B cell (primary cell): Measurements from ENCODE around the gene ZMYND8. TPM values are rescaled to one million over a fixed set of nuclear protein-coding genes. Genes with fewer than 3 reads are reported as not detected.

ENCODE experiments used
- ATAC-seq: fragments of 200-7000 bp; cut with Tn5 transposase; one replicate; pipeline ENCODE4 v1.10.0; 2021; ENCODE audit warnings: low read depth, mild to moderate bottlenecking, moderate number of reproducible peaks, moderate library complexity
- CTCF ChIA-PET: fragments of 350-600 bp; sonication (Branson Sonifier 250); formaldehyde crosslinking; loops from one replicate; lab custom pipeline; 2021; ENCODE audit warnings: antibody characterized with exemption, inconsistent platforms; lab: Charles Lee
- POLR2A ChIA-PET: fragments of 350-600 bp; sonication (Branson Sonifier 250); formaldehyde crosslinking; loops from one replicate; lab custom pipeline; 2021; ENCODE audit warnings: antibody characterized with exemption; lab: Charles Lee
- DNase-seq: peaks from one replicate; pipeline ENCODE4 v3.0.0; 2013
- H2AFZ ChIP-seq: 2 replicates; pipeline ENCODE4 v1.6.1; 2012; ENCODE audit warnings: mild to moderate bottlenecking, low read depth, low read length; ENCODE audit not compliant: insufficient read depth, poor library complexity, severe bottlenecking
- H3K27ac ChIP-seq, 2 donors: 1 replicate in 1 of 2; 2 replicates in 1 of 2; pipeline ENCODE4 v1.5.1; 2012 to 2013; ENCODE audit warnings: low read length in 2 of 2, mild to moderate bottlenecking in 2 of 2, moderate library complexity in 1 of 2
- H3K27me3 ChIP-seq, 4 experiments: fragments of 200-600 bp in 1 of 4; sonication (generic) in 1 of 4; replicated peaks in 1 of 4; 1 replicate in 2 of 4; 2 replicates in 2 of 4; pipeline versions ENCODE4 v1.6.1 to v1.7.0; 2013 to 2016; ENCODE audit warnings: low read length in 3 of 4, mild to moderate bottlenecking in 2 of 4, mixed read lengths in 1 of 4, moderate library complexity in 1 of 4; ENCODE audit not compliant: insufficient read depth in 4 of 4, control insufficient read depth in 3 of 4; ENCODE audit errors: control extremely low read depth in 1 of 4
- H3K36me3 ChIP-seq, 2 experiments: replicated peaks in 1 of 2; 1 replicate in 1 of 2; 2 replicates in 1 of 2; pipeline versions ENCODE4 v1.6.1 to v1.7.1; 2013; ENCODE audit warnings: low read length in 1 of 2; ENCODE audit not compliant: insufficient read depth in 2 of 2, control insufficient read depth in 1 of 2; ENCODE audit errors: control extremely low read depth in 1 of 2, extremely low read depth in 1 of 2
- H3K4me1 ChIP-seq, 2 donors: fragments of 200-600 bp in 1 of 2; sonication (generic) in 1 of 2; 1 replicate in 1 of 2; 2 replicates in 1 of 2; pipeline versions ENCODE4 v1.5.1 to v1.6.1; 2013 to 2017; ENCODE audit warnings: low read length in 2 of 2; ENCODE audit not compliant: control insufficient read depth in 2 of 2, insufficient read depth in 2 of 2
- H3K4me2 ChIP-seq: replicated peaks from 2 replicates; pipeline ENCODE3; 2012; ENCODE audit warnings: mild to moderate bottlenecking, low read depth, low read length; ENCODE audit not compliant: poor library complexity, severe bottlenecking
- H3K4me3 ChIP-seq, 5 experiments: fragments of 200-600 bp in 1 of 5; sonication (generic) in 1 of 5; 1 replicate in 3 of 5; 2 replicates in 2 of 5; pipeline versions ENCODE4 v1.5.1 to v1.7.0; 2011 to 2016; ENCODE audit warnings: low read length in 4 of 5, mild to moderate bottlenecking in 4 of 5, low read depth in 2 of 5, control low read depth in 1 of 5, moderate library complexity in 1 of 5; ENCODE audit not compliant: insufficient read depth in 1 of 5; ENCODE audit errors: control extremely low read depth in 1 of 5, extremely low read depth in 1 of 5
- H3K79me2 ChIP-seq: fragments of 200-600 bp; sonication (generic); one replicate; pipeline ENCODE4 v1.6.0; 2016; ENCODE audit warnings: low read length; ENCODE audit not compliant: control insufficient read depth, insufficient read depth
- H3K9ac ChIP-seq: fragments of 200-600 bp; sonication (generic); 2 replicates; pipeline ENCODE4 v1.6.1; 2017; ENCODE audit warnings: mild to moderate bottlenecking, low read length, moderate library complexity
- H3K9me3 ChIP-seq, 3 donors: one replicate each; pipeline versions ENCODE4 v1.6.1 to v1.7.1; 2013; ENCODE audit warnings: low read length in 2 of 3; ENCODE audit not compliant: control insufficient read depth in 2 of 3, insufficient read depth in 1 of 3; ENCODE audit errors: control extremely low read depth in 1 of 3
- H4K20me1 ChIP-seq: 2 replicates; pipeline ENCODE4 v1.6.0; 2012; ENCODE audit warnings: mild to moderate bottlenecking, low read length; ENCODE audit not compliant: insufficient read depth, control insufficient read depth, poor library complexity, severe bottlenecking
- H3K27ac Mint-ChIP-seq: one replicate; pipeline ENCODE4 v1.8.0; 2021; ENCODE audit warnings: mixed read lengths
- H3K27me3 Mint-ChIP-seq: one replicate; pipeline ENCODE4 v1.8.0; 2021; ENCODE audit warnings: mixed read lengths
- H3K4me1 Mint-ChIP-seq: one replicate; pipeline ENCODE4 v1.8.0; 2021; ENCODE audit warnings: mixed read lengths
- H3K4me3 Mint-ChIP-seq: one replicate; pipeline ENCODE4 v1.8.0; 2021; ENCODE audit warnings: mixed read lengths
- H3K9me3 Mint-ChIP-seq: one replicate; pipeline ENCODE4 v1.8.0; 2022; ENCODE audit warnings: mixed read lengths; ENCODE audit not compliant: insufficient read depth
- CTCF ChIP-seq: fragments of 200-600 bp; IDR thresholded peaks from one replicate; pipeline ENCODE4 v1.8.0; 2022; ENCODE audit warnings: antibody characterized with exemption, mild to moderate bottlenecking
- EZH2 ChIP-seq: IDR thresholded peaks from 2 replicates; pipeline ENCODE4 v1.6.1; 2012; ENCODE audit warnings: borderline replicate concordance, low read depth, mild to moderate bottlenecking, moderate library complexity, low read length; ENCODE audit not compliant: insufficient read depth, poor library complexity, severe bottlenecking
- WGBS: methylation state at CpG from one replicate; pipeline ENCODE4 v1.1.5; 2013; ENCODE audit warnings: missing lambda C conversion rate; ENCODE audit not compliant: insufficient coverage; 5-methylcytosine and 5-hydroxymethylcytosine counted together
- intact Hi-C: fragments of 100-400 bp; cut with micrococcal nuclease; formaldehyde crosslinking; loops from one replicate; pipeline ENCODE4 v1.10.0; 2022
- polyA plus RNA-seq: library from polyadenylated mRNA; depleted of rRNA; stranded (reverse); fragments of >200 nt; gene quantifications from 2 replicates; pipeline ENCODE4 v1.2.3, GENCODE V29; 2012
- total RNA-seq, 2 donors: library from RNA; stranded (reverse); fragments of 120-200 nt in 1 of 2; gene quantifications; 1 replicate in 1 of 2; 2 replicates in 1 of 2; pipeline versions ENCODE4 v1.2.3 to v1.2.4, GENCODE V29; 2013 to 2022

The ZMYND8 gene
- total and polyA plus RNA-seq, 2 donors (not counting 1 experiment from before 2014, with no cell fraction given), result 20.3 to 67.2 TPM

GRCh38 chr20:47357296-47358038 is 968 bp upstream of the ZMYND8 start:
- peak overlapping the region; percentile 90 for H3K27ac ChIP-seq
- H4K20me1 ChIP-seq, result no peaks in the 10 kb centered on the region
- peaks cover 54% of the 10 kb centered on the region for H3K79me2 ChIP-seq
- peaks cover 81 to 90% of the 10 kb centered on the region in 2 donors for H3K4me1 ChIP-seq
- no peaks in the 10 kb centered on the region for H3K36me3 ChIP-seq
- ATAC-seq (peak; percentile 26), DNase-seq (peak; percentile 85)
- H3K9ac ChIP-seq, result peak overlapping the region; percentile 57
- intact Hi-C loops, result loop anchor here (2.0 to 5.0 kb wide), 2 partner anchors 55 to 1920 kb away; partner anchors contain the start of gene ZNFX1
- H3K4me3 ChIP-seq, result peak overlapping the region in 4 of 5 experiments; percentile 42 to 68 (median 56)
- Mint-ChIP-seq H3K27me3 (no peaks in the 10 kb centered on the region), H3K27ac (peak overlapping the region; percentile 99), H3K4me1 (peaks cover 59% of the 10 kb centered on the region), H3K4me3 (peak overlapping the region; percentile 92), H3K9me3 (no peaks in the 10 kb centered on the region)
- H2AFZ ChIP-seq, result peak overlapping the region; percentile 96
- no peaks in the 10 kb centered on the region for H3K27me3 ChIP-seq
- WGBS, result 6% methylated on average over 25 of the region's 29 CpGs
- POLR2A ChIA-PET, result interaction anchor here (0.5 to 3.5 kb wide), 6 partner anchors 11 to 144 kb away, joined by 3 to 18 read pairs (median 4); no protein-coding TSS in a partner anchor
- CTCF ChIA-PET, result interaction anchor here (1.6 to 9.0 kb wide), 4 partner anchors 7 to 84 kb away, joined by 6 to 70 read pairs (median 35); no protein-coding TSS in a partner anchor
- no peaks in the 10 kb centered on the region for H3K9me3 ChIP-seq
- peak overlapping the region; percentile 85 for H3K4me2 ChIP-seq
- TF ChIP-seq CTCF (no peak), EZH2 (no peak)

GRCh38 chr20:47356220-47356525 is 326 bp downstream of the ZMYND8 start:
- no peaks in the 10 kb centered on the region for H3K36me3 ChIP-seq
- H3K27ac ChIP-seq, result peak overlapping the region; percentile 90
- H4K20me1 ChIP-seq, result no peaks in the 10 kb centered on the region
- no peak for TF ChIP-seq EZH2
- no peak for TF ChIP-seq CTCF
- Mint-ChIP-seq H3K4me1 (peaks cover 52% of the 10 kb centered on the region), H3K4me3 (peak overlapping the region; percentile 92), H3K27me3 (no peaks in the 10 kb centered on the region), H3K27ac (peak overlapping the region; percentile 99), H3K9me3 (no peaks in the 10 kb centered on the region)
- H3K4me3 ChIP-seq, result peak overlapping the region; percentile 42 to 68 (median 56)
- H3K4me1 ChIP-seq, result peaks cover 92 to 99% of the 10 kb centered on the region in 2 donors
- DNase-seq (no peak), ATAC-seq (no peak)
- intact Hi-C loops, result loop anchor here (2.0 to 5.0 kb wide), 2 partner anchors 57 to 1921 kb away; partner anchors contain the start of gene ZNFX1
- peak overlapping the region; percentile 96 for H2AFZ ChIP-seq
- no peaks in the 10 kb centered on the region for H3K27me3 ChIP-seq
- ChIA-PET POLR2A (interaction anchor here (0.6 to 3.5 kb wide), 8 partner anchors 10 to 145 kb away, joined by 3 to 18 read pairs (median 4); no protein-coding TSS in a partner anchor), CTCF (interaction anchor here (0.5 to 9.0 kb wide), 7 partner anchors 8 to 265 kb away, joined by 3 to 70 read pairs (median 3); no protein-coding TSS in a partner anchor)
- peak overlapping the region; percentile 85 for H3K4me2 ChIP-seq
- H3K9me3 ChIP-seq, result no peaks in the 10 kb centered on the region
- peaks cover 67% of the 10 kb centered on the region for H3K79me2 ChIP-seq
- peak overlapping the region; percentile 57 for H3K9ac ChIP-seq
